Measurements from ENCODE around the gene SNTG2.

GRCh38 chr2:1400943-1401735 is 450.5 kb downstream of the SNTG2 start:
- TF ChIP-seq CTCF (conservative IDR thresholded peaks at IDR 0.05; ENCODE audit: low read length) (no peak), EZH2phosphoT487 (IDR thresholded peaks at IDR 0.05; ENCODE audit: borderline replicate concordance, low read depth, low read length) (no peak)
